Measurements from ENCODE around the gene AGAP6.

DNA sequence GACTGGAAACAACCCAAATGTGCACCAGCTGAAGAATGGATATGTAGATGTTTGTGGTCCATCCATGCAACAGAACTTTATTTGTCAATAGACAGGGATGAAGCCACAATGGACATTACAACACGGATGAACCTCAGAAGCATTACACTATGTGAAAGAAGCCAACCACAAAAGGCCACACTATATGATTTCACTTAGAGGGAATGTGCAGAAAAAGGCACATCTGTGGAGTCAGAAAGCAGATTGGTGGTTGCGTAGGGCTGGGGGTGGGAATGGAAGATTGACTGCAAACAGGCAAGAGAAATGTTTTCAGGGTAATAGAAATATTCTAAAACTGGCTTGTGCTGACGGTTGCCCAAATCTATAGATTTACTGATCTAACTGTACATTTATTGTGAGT, 45.3 kb downstream of the AGAP6 start:
- TF ChIP-seq, protein P1, sequence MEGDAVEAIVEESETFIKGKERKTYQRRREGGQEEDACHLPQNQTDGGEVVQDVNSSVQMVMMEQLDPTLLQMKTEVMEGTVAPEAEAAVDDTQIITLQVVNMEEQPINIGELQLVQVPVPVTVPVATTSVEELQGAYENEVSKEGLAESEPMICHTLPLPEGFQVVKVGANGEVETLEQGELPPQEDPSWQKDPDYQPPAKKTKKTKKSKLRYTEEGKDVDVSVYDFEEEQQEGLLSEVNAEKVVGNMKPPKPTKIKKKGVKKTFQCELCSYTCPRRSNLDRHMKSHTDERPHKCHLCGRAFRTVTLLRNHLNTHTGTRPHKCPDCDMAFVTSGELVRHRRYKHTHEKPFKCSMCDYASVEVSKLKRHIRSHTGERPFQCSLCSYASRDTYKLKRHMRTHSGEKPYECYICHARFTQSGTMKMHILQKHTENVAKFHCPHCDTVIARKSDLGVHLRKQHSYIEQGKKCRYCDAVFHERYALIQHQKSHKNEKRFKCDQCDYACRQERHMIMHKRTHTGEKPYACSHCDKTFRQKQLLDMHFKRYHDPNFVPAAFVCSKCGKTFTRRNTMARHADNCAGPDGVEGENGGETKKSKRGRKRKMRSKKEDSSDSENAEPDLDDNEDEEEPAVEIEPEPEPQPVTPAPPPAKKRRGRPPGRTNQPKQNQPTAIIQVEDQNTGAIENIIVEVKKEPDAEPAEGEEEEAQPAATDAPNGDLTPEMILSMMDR (conservative IDR thresholded peaks at IDR 0.05), result no peak
- TF ChIP-seq EZH2 (IDR thresholded peaks at IDR 0.05; ENCODE audit: low read depth), result no peak
